ENCODE data around the gene DDR2. TPM values are rescaled to one million over a fixed set of nuclear protein-coding genes. Genes with fewer than 3 reads are reported as not detected.

Gene DDR2
- total RNA-seq, 4 donors from 2014 or later: 15.1 to 36.9 (median 20.0) TPM

GRCh38 chr1:162681122-162681436, 48.8 kb downstream of the DDR2 start:
- intact Hi-C loops (cut with DNase I; ENCODE audit: low total_unique reads): no loop called here
- no peak for DNase-seq (ENCODE audit: low spot score in 2 of 2)
- WGBS, 2 donors: 62 to 65% methylated on average over 2 of the region's 2 CpGs
- no peak overlapping the region for H3K4me3 ChIP-seq (ENCODE audit: low read depth, poor library complexity, severe bottlenecking)
- TF ChIP-seq POLR2A (IDR thresholded peaks at IDR 0.05): no peak
- TF ChIP-seq CTCF (IDR thresholded peaks at IDR 0.05): no peak

- 64 to 79% methylated on average over 1 of the region's 1 CpG for WGBS, 2 donors
- TF ChIP-seq POLR2A (IDR thresholded peaks at IDR 0.05) (no peak), CTCF (IDR thresholded peaks at IDR 0.05) (no peak)
- DNase-seq (ENCODE audit: low spot score in 2 of 2): no peak
These were observed 49.8 kb downstream of the DDR2 start for GRCh38 chr1:162682013-162682419.

GRCh38 chr1:162687870-162688269, 55.6 kb downstream of the DDR2 start:
- intact Hi-C loops (cut with DNase I; ENCODE audit: low total_unique reads): no loop called here
- DNase-seq (ENCODE audit: low spot score in 2 of 2): no peak
- no peak for TF ChIP-seq POLR2A (IDR thresholded peaks at IDR 0.05)
- no peak for TF ChIP-seq CTCF (IDR thresholded peaks at IDR 0.05)
- no peak overlapping the region for H3K4me3 ChIP-seq (ENCODE audit: low read depth, poor library complexity, severe bottlenecking)
- WGBS, 2 donors: 58% methylated on average over 6 of the region's 6 CpGs

More at GRCh38 chr1:162682013-162682419, 49.8 kb downstream of the DDR2 start:
- intact Hi-C loops (cut with DNase I; ENCODE audit: low total_unique reads): no loop called here
- H3K4me3 ChIP-seq (ENCODE audit: low read depth, poor library complexity, severe bottlenecking): no peak overlapping the region

- 47 to 48% methylated on average over 4 of the region's 4 CpGs for WGBS, 2 donors
- intact Hi-C loops (cut with DNase I; ENCODE audit: low total_unique reads): no loop called here
- DNase-seq (ENCODE audit: low spot score in 2 of 2): no peak
- H3K4me3 ChIP-seq (ENCODE audit: low read depth, poor library complexity, severe bottlenecking): no peak overlapping the region
- no peak for TF ChIP-seq POLR2A (IDR thresholded peaks at IDR 0.05)
- TF ChIP-seq CTCF (IDR thresholded peaks at IDR 0.05): no peak
These were observed 56.3 kb downstream of the DDR2 start for GRCh38 chr1:162688521-162688920.

GRCh38 chr1:162688931-162689330, 56.7 kb downstream of the DDR2 start:
- intact Hi-C loops (cut with DNase I; ENCODE audit: low total_unique reads): no loop called here
- TF ChIP-seq CTCF (IDR thresholded peaks at IDR 0.05) (no peak), POLR2A (IDR thresholded peaks at IDR 0.05) (no peak)
- H3K4me3 ChIP-seq (ENCODE audit: low read depth, poor library complexity, severe bottlenecking): no peak overlapping the region
- whole genome bisulfite sequencing, 2 donors: 87 to 98% methylated on average over 5 of the region's 5 CpGs
- no peak for DNase-seq (ENCODE audit: low spot score in 2 of 2)

All from lower leg skin (tissue), 4 donors.